ENCODE results near the gene AUTS2. TPM values are rescaled to one million over a fixed set of nuclear protein-coding genes. Genes with fewer than 3 reads are reported as not detected.

Gene AUTS2
- total and polyA plus RNA-seq, 10 of the 15 experiments (the other 5 are each of a cell fraction or from before 2014, with no cell fraction given): 6.4 to 55.6 (median 21.6) TPM

GRCh38 chr7:69739190-69739589, 140.9 kb downstream of the AUTS2 start (continued):
- TF ChIP-seq NR2C2 (IDR thresholded peaks at IDR 0.05; ENCODE audit: borderline replicate concordance, control insufficient read depth, insufficient read length, low read depth) (no peak), HSF1 (IDR thresholded peaks at IDR 0.05; ENCODE audit: low read depth, low read length) (no peak), FOXM1 (IDR thresholded peaks at IDR 0.05; ENCODE audit: low read depth, low read length) (peak; percentile 99), IKZF1 (conservative IDR thresholded peaks at IDR 0.05) (peak; percentile 97), MTA2 (IDR thresholded peaks at IDR 0.05; ENCODE audit: low read depth) (peak; percentile 100), BHLHE40 (IDR thresholded peaks at IDR 0.05; ENCODE audit: borderline replicate concordance in 1 of 2, low read depth in 2 of 2, low read length in 1 of 2) (peak; percentile 77 to 79), ZNF384 (IDR thresholded peaks at IDR 0.05; ENCODE audit: borderline replicate concordance, low read depth, low read length) (no peak), NR2C1 (IDR thresholded peaks at IDR 0.05) (no peak), LARP7 (IDR thresholded peaks at IDR 0.05) (no peak), TARDBP (IDR thresholded peaks at IDR 0.05; ENCODE audit: borderline replicate concordance) (0 out of 2 replicates have a peak, but pooled peaks have one; percentile 54), BCL11A (IDR thresholded peaks at IDR 0.05; ENCODE audit: low read depth, low read length) (peak; percentile 100), CHD4 (IDR thresholded peaks at IDR 0.05) (no peak), ZNF207 (IDR thresholded peaks at IDR 0.05; ENCODE audit: borderline replicate concordance) (no peak), NFIC (IDR thresholded peaks at IDR 0.05; ENCODE audit: low read depth, low read length) (peak; percentile 100), SIN3A (IDR thresholded peaks at IDR 0.05; ENCODE audit: low read depth, low read length) (no peak), PML (IDR thresholded peaks at IDR 0.05; ENCODE audit: low read length) (peak; percentile 95), MYB (IDR thresholded peaks at IDR 0.05; ENCODE audit: borderline replicate concordance, low read depth, low read length) (no peak), SREBF1 (IDR thresholded peaks at IDR 0.05; ENCODE audit: low read length) (peak; percentile 97), TCF12 (IDR thresholded peaks at IDR 0.05; ENCODE audit: low read depth, low read length) (peak; percentile 98), CEBPZ (IDR thresholded peaks at IDR 0.05; ENCODE audit: low read depth, low read length) (no peak), CEBPB (IDR thresholded peaks at IDR 0.05; ENCODE audit: borderline replicate concordance in 1 of 2, low read depth in 2 of 2, low read length in 2 of 2) (peak in 1 of 2 experiments; percentile 94; a peak in 2 of 4 replicates), TCF7 (IDR thresholded peaks at IDR 0.05; ENCODE audit: borderline replicate concordance) (peak; percentile 89)
- TF ChIP-seq, protein P1, sequence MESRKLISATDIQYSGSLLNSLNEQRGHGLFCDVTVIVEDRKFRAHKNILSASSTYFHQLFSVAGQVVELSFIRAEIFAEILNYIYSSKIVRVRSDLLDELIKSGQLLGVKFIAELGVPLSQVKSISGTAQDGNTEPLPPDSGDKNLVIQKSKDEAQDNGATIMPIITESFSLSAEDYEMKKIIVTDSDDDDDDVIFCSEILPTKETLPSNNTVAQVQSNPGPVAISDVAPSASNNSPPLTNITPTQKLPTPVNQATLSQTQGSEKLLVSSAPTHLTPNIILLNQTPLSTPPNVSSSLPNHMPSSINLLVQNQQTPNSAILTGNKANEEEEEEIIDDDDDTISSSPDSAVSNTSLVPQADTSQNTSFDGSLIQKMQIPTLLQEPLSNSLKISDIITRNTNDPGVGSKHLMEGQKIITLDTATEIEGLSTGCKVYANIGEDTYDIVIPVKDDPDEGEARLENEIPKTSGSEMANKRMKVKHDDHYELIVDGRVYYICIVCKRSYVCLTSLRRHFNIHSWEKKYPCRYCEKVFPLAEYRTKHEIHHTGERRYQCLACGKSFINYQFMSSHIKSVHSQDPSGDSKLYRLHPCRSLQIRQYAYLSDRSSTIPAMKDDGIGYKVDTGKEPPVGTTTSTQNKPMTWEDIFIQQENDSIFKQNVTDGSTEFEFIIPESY (IDR thresholded peaks at IDR 0.05): no peak
- TF ChIP-seq, protein P2, sequence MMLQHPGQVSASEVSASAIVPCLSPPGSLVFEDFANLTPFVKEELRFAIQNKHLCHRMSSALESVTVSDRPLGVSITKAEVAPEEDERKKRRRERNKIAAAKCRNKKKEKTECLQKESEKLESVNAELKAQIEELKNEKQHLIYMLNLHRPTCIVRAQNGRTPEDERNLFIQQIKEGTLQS (IDR thresholded peaks at IDR 0.05; ENCODE audit: borderline replicate concordance, extremely low read depth, low read depth, low read length): no peak

Measured in GM12878 (cell line).